Heart left ventricle (tissue), 16 donors: ENCODE measurements around the gene PRR27. TPM values are rescaled to one million over a fixed set of nuclear protein-coding genes. Genes with fewer than 3 reads are reported as not detected.
"Not testable (repeated sequence)": the region's sequence is repeated elsewhere in the genome, so short reads cannot be mapped to it uniquely, and the experiment has no call there.

Experiments used
- ATAC-seq, 4 donors: fragments of 200-7000 bp; cut with Tn5 transposase; one replicate each; pipeline ENCODE4 v1.9.1; 2020 to 2022; ENCODE audit warnings: moderate library complexity in 4 of 4, mild to moderate bottlenecking in 3 of 4, moderate number of reproducible peaks in 1 of 4
- DNase-seq, 5 donors: peaks; one replicate each; pipeline ENCODE4 v3.0.0-alpha.2; 2020
- H3K27ac ChIP-seq, 12 donors: fragments of 200-600 bp; sonication (generic) in 4 of 12; one replicate each; pipeline versions ENCODE4 v1.5.0 to v1.8.0; 2016 to 2022; ENCODE audit warnings: mild to moderate bottlenecking in 2 of 12
- H3K27me3 ChIP-seq, 9 donors: fragments of 200-600 bp; sonication (generic) in 2 of 9; one replicate each; pipeline versions ENCODE4 v1.5.1 to v1.8.0; 2016 to 2022; ENCODE audit warnings: mild to moderate bottlenecking in 3 of 9
- H3K36me3 ChIP-seq, 9 donors: fragments of 200-600 bp; sonication (generic) in 2 of 9; one replicate each; pipeline versions ENCODE4 v1.5.0 to v1.8.0; 2018 to 2022; ENCODE audit warnings: mild to moderate bottlenecking in 2 of 9
- H3K4me1 ChIP-seq, 12 donors: fragments of 200-600 bp; sonication (generic) in 4 of 12; one replicate each; pipeline versions ENCODE4 v1.5.0 to v1.8.0; 2016 to 2022; ENCODE audit warnings: mild to moderate bottlenecking in 3 of 12
- H3K4me3 ChIP-seq, 12 donors: fragments of 200-600 bp; sonication (generic) in 4 of 12; one replicate each; pipeline versions ENCODE4 v1.5.0 to v1.8.0; 2017 to 2022; ENCODE audit warnings: mild to moderate bottlenecking in 9 of 12, moderate library complexity in 4 of 12
- H3K9me3 ChIP-seq, 12 donors: fragments of 200-600 bp; sonication (generic) in 4 of 12; one replicate each; pipeline versions ENCODE4 v1.5.0 to v1.8.0; 2016 to 2022; ENCODE audit warnings: mild to moderate bottlenecking in 1 of 12
- CTCF ChIP-seq, 12 donors: fragments of 200-600 bp; sonication (generic) in 4 of 12; IDR thresholded peaks; one replicate each; pipeline versions ENCODE4 v1.5.0 to v1.8.0; 2018 to 2022; ENCODE audit warnings: antibody characterized with exemption in 12 of 12, mild to moderate bottlenecking in 5 of 12
- POLR2A ChIP-seq, 2 donors: fragments of 450-650 bp; IDR thresholded peaks; one replicate each; pipeline ENCODE4 v1.6.1; 2017; ENCODE audit warnings: antibody characterized with exemption in 2 of 2, mild to moderate bottlenecking in 2 of 2, moderate library complexity in 2 of 2
- WGBS, 4 donors: extraction: QIAGEN DNeasy Blood & Tissue Kit in 2 of 4; methylation state at CpG; one replicate each; pipeline versions ENCODE4 v1.1.5 to v1.1.7; 2013 to 2018; 5-methylcytosine and 5-hydroxymethylcytosine counted together
- intact Hi-C, 10 donors: fragments of 100-400 bp; cut with DNase I; formaldehyde crosslinking; loops; one replicate each; pipeline versions ENCODE4 v1.11.1 to v1.14.2; 2022
- polyA plus RNA-seq, 2 donors: library from polyadenylated mRNA; stranded (reverse); fragments of 200-250 nt; gene quantifications; one replicate each; pipeline ENCODE4 v1.2.3, GENCODE V29; 2013
- total RNA-seq, 9 donors: library from RNA; depleted of rRNA in 2 of 9; stranded (reverse); fragments of >200 nt in 2 of 9; fragmentation: NEBNext Ultra II Directional in 3 of 9; extraction: Animal tissue kit (Norgen Biotek cat#: 25700) in 3 of 9; gene quantifications; one replicate each; pipeline versions ENCODE4 v1.1.0 to v1.2.4, GENCODE V29; 2016 to 2023
- donor health status: ischemic (EF 13 %, LVEDD 7.1; RV severe dilation, severe dysfunction).
- donor health status: healthy with polysubstance abuse.
- donor health status: DM: no; HTN: yes; CAD: no.
- donor health status: DM: no; HTN: no; CAD: no.
- donor health status: ischemic (EF 25% LVEDD 6.9; RV normal size, moderate dysfunction).
- donor health status: ischemic (EF 25% LVEDD 5.7; RV mildly dilated, moderate dysfunction).
- donor health status: healthy.
- donor health status: DM: yes; HTN: yes; CAD: no.
- donor health status: ischemic (EF 35%, LVEDD 5.7; RV mildly dilated, moderate dysfunction).
- donor health status: nonischemic (EF 11% LVEDD 7.7; RV severe dilation, severe dysfunction).
- donor health status: DM: yes; HTN: yes; CAD: no.
- donor health status: PGD.
- donor health status: ischemic (EF 29% LVEDD 5.4; RV normal size, mild dysfunction).
- donor health status: nonischemic (EF 23%, LVEDD 6.1; RV moderate dilation, normal function).

PRR27 gene
- total and polyA plus RNA-seq, 11 donors, result not detected

GRCh38 chr4:70195425-70195824, 41.4 kb downstream of the PRR27 start, which contains the start of gene ODAM:
Gene ODAM, plus strand, starts transcription at chr4:70195725. Its CDS starts 819 bp downstream, at chr4:70196544.
- Histone ChIP-seq H3K4me1 (no peaks in the 10 kb centered on the region), H3K4me3 (no peak within 1 kb of the TSS), H3K27ac (no peak within 1 kb of the TSS), H3K9me3 (peaks cover 0 to 3% (median 0%) of the 10 kb centered on the region in 12 donors), H3K36me3 (no peaks in the 10 kb centered on the region), H3K27me3 (no peaks in the 10 kb centered on the region)
- 79 to 86% (median 83%) methylated on average over 1 of the region's 1 CpG for WGBS, 4 donors
- TF ChIP-seq POLR2A (IDR thresholded peaks at IDR 0.05) (no peak), CTCF (IDR thresholded peaks at IDR 0.05) (no peak)
- intact Hi-C loops, result no loop called here
- no peak for ATAC-seq
- no peak for DNase-seq

- no peaks in the 10 kb centered on the region for H3K4me1 ChIP-seq
- H3K27me3 ChIP-seq, result no peaks in the 10 kb centered on the region
- no peaks in the 10 kb centered on the region for H3K36me3 ChIP-seq
- H3K9me3 ChIP-seq, result no peaks in the 10 kb centered on the region
- TF ChIP-seq CTCF (IDR thresholded peaks at IDR 0.05), result no peak
- TF ChIP-seq POLR2A (IDR thresholded peaks at IDR 0.05), result no peak
- WGBS, 4 donors, result 73 to 86% (median 81%) methylated on average over 2 of the region's 2 CpGs
- no peak for DNase-seq
- no peak overlapping the region for H3K4me3 ChIP-seq
- intact Hi-C loops, result no loop called here
- no peak for ATAC-seq
- H3K27ac ChIP-seq, result no peak overlapping the region
Measured at GRCh38 chr4:70196857-70197256, 42.8 kb downstream of the PRR27 start.

GRCh38 chr4:70197842-70198241, 43.8 kb downstream of the PRR27 start:
- no peak for TF ChIP-seq CTCF (IDR thresholded peaks at IDR 0.05)
- no peak for TF ChIP-seq POLR2A (IDR thresholded peaks at IDR 0.05)
- Histone ChIP-seq H3K4me3 (no peak overlapping the region), H3K27ac (no peak overlapping the region), H3K9me3 (no peaks in the 10 kb centered on the region), H3K4me1 (no peaks in the 10 kb centered on the region), H3K36me3 (no peaks in the 10 kb centered on the region), H3K27me3 (no peaks in the 10 kb centered on the region)
- 52 to 72% (median 62%) methylated on average over 2 of the region's 2 CpGs for WGBS, 4 donors
- no peak for ATAC-seq
- intact Hi-C loops, result no loop called here
- no peak for DNase-seq

- H3K27me3 ChIP-seq, result no peaks in the 10 kb centered on the region
- no peak overlapping the region for H3K4me3 ChIP-seq
- peaks cover 0 to 6% (median 0%) of the 10 kb centered on the region in 12 donors for H3K9me3 ChIP-seq
- H3K36me3 ChIP-seq, result no peaks in the 10 kb centered on the region
- no peaks in the 10 kb centered on the region for H3K4me1 ChIP-seq
- H3K27ac ChIP-seq, result no peak overlapping the region
- 70 to 84% (median 79%) methylated on average over 1 of the region's 1 CpG for WGBS, 4 donors
- intact Hi-C loops, result no loop called here
- ATAC-seq (no peak), DNase-seq (no peak)
- TF ChIP-seq CTCF (IDR thresholded peaks at IDR 0.05) (no peak), POLR2A (IDR thresholded peaks at IDR 0.05) (no peak)
Measured at GRCh38 chr4:70203601-70204000, 49.6 kb downstream of the PRR27 start.

- H3K27ac ChIP-seq, ATAC-seq, H3K4me3 ChIP-seq, intact Hi-C loops, DNase-seq, H3K36me3 ChIP-seq, H3K4me1 ChIP-seq, H3K27me3 ChIP-seq, H3K9me3 ChIP-seq: not testable (repeated sequence)
- WGBS, 4 donors, result 64 to 89% (median 73%) methylated on average over 3 to 4 of the region's 4 CpGs
Measured at GRCh38 chr4:70212752-70213151, 58.7 kb downstream of the PRR27 start.
